HepG2 (cell line): ENCODE measurements around the gene APEX1. TPM values are rescaled to one million over a fixed set of nuclear protein-coding genes. Genes with fewer than 3 reads are reported as not detected.

Experiments
- ASH2L ChIP-seq: fragments of 300-600, 200-600 bp; sonication (generic); IDR thresholded peaks from 2 replicates; pipeline ENCODE4 v1.7.0; 2017; ENCODE audit warnings: low read depth, mild to moderate bottlenecking, moderate library complexity, mixed read lengths, low read length; ENCODE audit not compliant: insufficient read length
- GABPB1 ChIP-seq: IDR thresholded peaks from 2 replicates; pipeline ENCODE4 v1.6.1; 2016; ENCODE audit warnings: mild to moderate bottlenecking, missing genetic modification reagents, moderate library complexity, missing compliant biosample characterization
- GATAD1 ChIP-seq: IDR thresholded peaks from 2 replicates; pipeline ENCODE4 v1.6.1; 2016; ENCODE audit warnings: missing genetic modification reagents, missing compliant biosample characterization
- MYC ChIP-seq: sonication (generic); formaldehyde crosslinking; IDR thresholded peaks from 2 replicates; pipeline ENCODE4 v1.9.0; 2021; ENCODE audit warnings: missing genetic modification reagents, borderline replicate concordance
- NKX3-1 ChIP-seq: sonication (generic); formaldehyde crosslinking; IDR thresholded peaks from 2 replicates; pipeline ENCODE4 v1.5.0; 2020; ENCODE audit warnings: missing genetic modification reagents
- PAWR ChIP-seq: sonication (generic); formaldehyde crosslinking; IDR thresholded peaks from 2 replicates; pipeline ENCODE4 v1.4.0; 2020; ENCODE audit warnings: missing genetic modification reagents, mild to moderate bottlenecking, borderline replicate concordance
- PRDM10 ChIP-seq: sonication (generic); formaldehyde crosslinking; IDR thresholded peaks from 2 replicates; pipeline ENCODE4 v1.4.0; 2020; ENCODE audit warnings: low read depth, missing genetic modification reagents
- SMAD1 ChIP-seq: sonication (generic); formaldehyde crosslinking; IDR thresholded peaks from 2 replicates; pipeline ENCODE4 v1.4.0; 2020; ENCODE audit warnings: missing genetic modification reagents, low read depth, mild to moderate bottlenecking, borderline replicate concordance
- STAT6 ChIP-seq: sonication (generic); formaldehyde crosslinking; IDR thresholded peaks from 2 replicates; pipeline ENCODE4 v1.4.0; 2020; ENCODE audit warnings: missing genetic modification reagents, mild to moderate bottlenecking, borderline replicate concordance
- SUZ12 ChIP-seq: fragments of 150-350 bp; IDR thresholded peaks from 2 replicates; pipeline ENCODE4 v1.6.1; 2014; ENCODE audit warnings: low read depth, low read length
- U2AF1 ChIP-seq: fragments of 200-400 bp; formaldehyde crosslinking; optimal IDR thresholded peaks from 2 replicates; pipeline ENCODE3; 2017; ENCODE audit warnings: mild to moderate bottlenecking, low read depth, low read length
- YEATS4 ChIP-seq: sonication (generic); formaldehyde crosslinking; IDR thresholded peaks from 2 replicates; pipeline ENCODE4 v1.4.0; 2020; ENCODE audit warnings: missing genetic modification reagents, borderline replicate concordance
- ZEB1 ChIP-seq: IDR thresholded peaks from 2 replicates; pipeline ENCODE4 v1.6.1; 2012; ENCODE audit warnings: mild to moderate bottlenecking, low read depth, inconsistent platforms; ENCODE audit not compliant: insufficient replicate concordance
- ZNF205 ChIP-seq: IDR thresholded peaks from 2 replicates; pipeline ENCODE4 v1.6.1; 2018; ENCODE audit warnings: missing biosample characterization, missing genetic modification reagents
- ZNF501 ChIP-seq: sonication (generic); formaldehyde crosslinking; IDR thresholded peaks from 2 replicates; pipeline ENCODE4 v1.5.1; 2020; ENCODE audit warnings: mild to moderate bottlenecking, moderate library complexity, missing genetic modification reagents
- ZNF615 ChIP-seq: sonication (generic); formaldehyde crosslinking; IDR thresholded peaks from 2 replicates; pipeline ENCODE4 v1.5.0; 2020; ENCODE audit warnings: mild to moderate bottlenecking, missing genetic modification reagents, borderline replicate concordance
- ZNF687 ChIP-seq: sonication (generic); formaldehyde crosslinking; IDR thresholded peaks from 2 replicates; pipeline ENCODE4 v1.5.1; 2020; ENCODE audit warnings: mild to moderate bottlenecking, missing genetic modification reagents, moderate library complexity
- polyA plus RNA-seq, 8 experiments: library from polyadenylated mRNA; depleted of rRNA in 3 of 8; stranded (reverse) in 7 of 8; unstranded in 1 of 8; fragments of >200 nt; fragmentation: Illumina TruSeq in 4 of 8; extraction: Trizol in 4 of 8; gene quantifications; 2 replicates each; pipeline versions ENCODE4 v1.2.1 to v1.2.3, GENCODE V29; 2011 to 2016; ENCODE audit warnings: low read depth in 4 of 8, missing spikeins in 1 of 8, mixed read lengths in 1 of 8; ENCODE audit not compliant: insufficient read depth in 1 of 8
- total RNA-seq, 5 experiments: library from RNA; depleted of rRNA; stranded (reverse); fragments of >200 nt; fragmentation: Illumina TruSeq; extraction: Trizol; gene quantifications; 2 replicates each; pipeline ENCODE4 v1.2.3, GENCODE V29; 2016; ENCODE audit warnings: low read depth in 1 of 5

Gene APEX1
- total and polyA plus RNA-seq, 2 of the 13 experiments (the other 11 are each of a cell fraction or from before 2014, with no cell fraction given): 171 to 405 TPM

GRCh38 chr14:20454516-20455354, at the start of gene APEX1, which contains the start of gene OSGEP (continued):
- TF ChIP-seq STAT6 (CRISPR knock-in tag) (peak; percentile 75; the same call in 1 of the 2 replicates), ZNF687 (CRISPR knock-in tag) (peak; percentile 97), ZNF501 (CRISPR knock-in tag) (peak; percentile 94), U2AF1 (no peak), MYC (peak; percentile 99), GABPB1 (CRISPR knock-in tag) (peak; percentile 74), ZNF615 (no peak), ZNF205 (CRISPR knock-in tag) (0 out of 2 replicates have a peak, but pooled peaks have one; percentile 75), ASH2L (peak; percentile 95), GATAD1 (CRISPR knock-in tag) (peak; percentile 97), SUZ12 (no peak), ZEB1 (peak; percentile 28), PRDM10 (CRISPR knock-in tag) (no peak), YEATS4 (CRISPR knock-in tag) (peak; percentile 98), PAWR (CRISPR knock-in tag) (no peak), NKX3-1 (CRISPR knock-in tag) (peak; percentile 38; the same call in 1 of the 2 replicates), SMAD1 (peak; percentile 69; the same call in 1 of the 2 replicates)
